ENCODE results near the gene PLEKHG4B. TPM values are rescaled to one million over a fixed set of nuclear protein-coding genes. Genes with fewer than 3 reads are reported as not detected.

Gene PLEKHG4B
- total RNA-seq, 4 donors from 2014 or later: 0.18 to 2.5 (median 0.19) TPM; not detected in 1

DNA sequence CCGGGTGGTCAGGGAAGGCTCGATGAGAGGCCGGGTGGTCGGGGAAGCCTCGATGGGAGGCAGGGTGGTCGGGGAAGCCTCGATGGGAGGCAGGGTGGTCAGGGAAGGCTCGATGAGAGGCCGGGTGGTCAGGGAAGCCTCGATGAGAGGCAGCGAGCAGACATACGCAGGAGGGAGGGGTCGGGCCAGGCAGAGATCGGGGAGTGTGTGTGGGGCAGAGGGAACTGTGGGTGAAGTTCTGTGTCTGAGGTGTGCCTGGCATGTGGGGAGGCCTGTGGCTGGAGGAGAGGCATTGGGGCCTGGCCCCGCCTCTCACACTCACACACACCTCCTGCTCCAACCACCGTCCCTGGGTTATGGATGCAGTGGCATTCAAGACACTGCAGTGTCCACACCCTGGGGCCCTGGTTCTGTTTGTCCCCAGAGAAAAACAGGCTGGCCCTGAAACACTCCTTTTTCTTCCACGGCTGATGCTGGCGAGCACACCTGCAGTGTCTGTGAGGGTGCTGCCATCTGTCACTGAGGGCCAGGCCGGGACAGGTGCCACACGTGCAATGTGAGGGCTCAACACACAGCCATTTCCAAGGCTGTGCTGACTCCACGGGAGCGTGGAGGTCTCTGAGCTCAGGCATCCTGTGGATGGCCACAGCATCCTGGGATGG is 6.5 kb upstream of the PLEKHG4B start:
- H3K36me3 ChIP-seq: no peaks in the 10 kb centered on the region
- TF ChIP-seq, protein P1, sequence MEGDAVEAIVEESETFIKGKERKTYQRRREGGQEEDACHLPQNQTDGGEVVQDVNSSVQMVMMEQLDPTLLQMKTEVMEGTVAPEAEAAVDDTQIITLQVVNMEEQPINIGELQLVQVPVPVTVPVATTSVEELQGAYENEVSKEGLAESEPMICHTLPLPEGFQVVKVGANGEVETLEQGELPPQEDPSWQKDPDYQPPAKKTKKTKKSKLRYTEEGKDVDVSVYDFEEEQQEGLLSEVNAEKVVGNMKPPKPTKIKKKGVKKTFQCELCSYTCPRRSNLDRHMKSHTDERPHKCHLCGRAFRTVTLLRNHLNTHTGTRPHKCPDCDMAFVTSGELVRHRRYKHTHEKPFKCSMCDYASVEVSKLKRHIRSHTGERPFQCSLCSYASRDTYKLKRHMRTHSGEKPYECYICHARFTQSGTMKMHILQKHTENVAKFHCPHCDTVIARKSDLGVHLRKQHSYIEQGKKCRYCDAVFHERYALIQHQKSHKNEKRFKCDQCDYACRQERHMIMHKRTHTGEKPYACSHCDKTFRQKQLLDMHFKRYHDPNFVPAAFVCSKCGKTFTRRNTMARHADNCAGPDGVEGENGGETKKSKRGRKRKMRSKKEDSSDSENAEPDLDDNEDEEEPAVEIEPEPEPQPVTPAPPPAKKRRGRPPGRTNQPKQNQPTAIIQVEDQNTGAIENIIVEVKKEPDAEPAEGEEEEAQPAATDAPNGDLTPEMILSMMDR (IDR thresholded peaks at IDR 0.05): no peak
- TF ChIP-seq POLR2A (IDR thresholded peaks at IDR 0.05): no peak
- no peak overlapping the region for H3K27ac ChIP-seq
- H3K9me3 ChIP-seq: no peaks in the 10 kb centered on the region
- no peak for DNase-seq
- H3K27me3 ChIP-seq: no peaks in the 10 kb centered on the region
- no peak overlapping the region for H3K4me3 ChIP-seq
- no peaks in the 10 kb centered on the region for H3K4me1 ChIP-seq

DNA sequence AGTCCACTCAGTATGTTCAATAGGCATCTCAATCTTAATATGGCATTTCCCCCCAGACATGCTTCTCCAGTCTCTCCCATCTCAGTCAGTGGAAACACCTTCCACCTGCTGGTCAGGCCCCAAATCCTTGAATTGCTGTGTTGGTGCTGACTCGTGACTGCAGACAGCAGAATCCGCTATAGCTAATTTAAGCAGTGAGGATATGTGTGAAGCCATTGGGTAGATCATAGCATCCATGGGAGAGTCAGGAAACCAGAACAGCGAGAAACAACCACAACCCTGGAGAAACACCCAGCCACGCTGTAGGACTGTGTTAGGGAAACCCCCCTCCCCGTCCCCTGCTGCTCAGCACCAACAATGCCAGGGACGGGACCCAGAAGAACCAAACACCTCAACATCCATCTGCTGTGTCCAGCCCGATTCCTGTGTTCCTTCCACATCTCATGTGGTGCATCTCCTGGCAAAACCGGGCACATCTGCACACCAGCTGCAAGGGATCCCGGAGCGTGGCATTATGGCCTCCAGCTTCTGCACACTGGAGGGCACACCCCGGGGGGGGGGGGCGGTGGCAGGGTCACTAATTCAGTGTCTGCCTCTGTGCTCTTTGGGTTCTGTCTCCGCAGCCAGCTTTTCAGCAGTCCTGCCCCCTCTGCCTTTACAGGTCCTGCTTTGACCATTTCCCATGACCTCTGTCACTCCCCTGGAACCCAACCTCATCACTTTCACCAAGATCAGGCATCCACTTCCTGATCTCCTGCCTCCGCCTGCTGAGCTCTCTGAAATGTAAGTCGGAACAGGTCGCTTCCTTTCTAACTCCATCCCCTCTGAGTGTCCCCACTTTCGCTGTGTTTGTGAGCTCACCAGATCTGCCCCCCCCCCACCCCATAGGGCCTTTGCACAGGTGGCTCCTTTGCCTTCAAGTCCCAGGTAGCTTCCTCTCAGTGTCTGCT is 2.4 kb upstream of the PLEKHG4B start:
- no peak for DNase-seq
- Histone ChIP-seq H3K9me3 (no peaks in the 10 kb centered on the region), H3K36me3 (no peaks in the 10 kb centered on the region), H3K27ac (no peak overlapping the region), H3K4me3 (no peak overlapping the region), H3K4me1 (no peaks in the 10 kb centered on the region), H3K27me3 (peaks cover 0 to 16% of the 10 kb centered on the region in 2 donors)
- TF ChIP-seq, protein P1 (IDR thresholded peaks at IDR 0.05): no peak
- no peak for TF ChIP-seq POLR2A (IDR thresholded peaks at IDR 0.05)

DNA sequence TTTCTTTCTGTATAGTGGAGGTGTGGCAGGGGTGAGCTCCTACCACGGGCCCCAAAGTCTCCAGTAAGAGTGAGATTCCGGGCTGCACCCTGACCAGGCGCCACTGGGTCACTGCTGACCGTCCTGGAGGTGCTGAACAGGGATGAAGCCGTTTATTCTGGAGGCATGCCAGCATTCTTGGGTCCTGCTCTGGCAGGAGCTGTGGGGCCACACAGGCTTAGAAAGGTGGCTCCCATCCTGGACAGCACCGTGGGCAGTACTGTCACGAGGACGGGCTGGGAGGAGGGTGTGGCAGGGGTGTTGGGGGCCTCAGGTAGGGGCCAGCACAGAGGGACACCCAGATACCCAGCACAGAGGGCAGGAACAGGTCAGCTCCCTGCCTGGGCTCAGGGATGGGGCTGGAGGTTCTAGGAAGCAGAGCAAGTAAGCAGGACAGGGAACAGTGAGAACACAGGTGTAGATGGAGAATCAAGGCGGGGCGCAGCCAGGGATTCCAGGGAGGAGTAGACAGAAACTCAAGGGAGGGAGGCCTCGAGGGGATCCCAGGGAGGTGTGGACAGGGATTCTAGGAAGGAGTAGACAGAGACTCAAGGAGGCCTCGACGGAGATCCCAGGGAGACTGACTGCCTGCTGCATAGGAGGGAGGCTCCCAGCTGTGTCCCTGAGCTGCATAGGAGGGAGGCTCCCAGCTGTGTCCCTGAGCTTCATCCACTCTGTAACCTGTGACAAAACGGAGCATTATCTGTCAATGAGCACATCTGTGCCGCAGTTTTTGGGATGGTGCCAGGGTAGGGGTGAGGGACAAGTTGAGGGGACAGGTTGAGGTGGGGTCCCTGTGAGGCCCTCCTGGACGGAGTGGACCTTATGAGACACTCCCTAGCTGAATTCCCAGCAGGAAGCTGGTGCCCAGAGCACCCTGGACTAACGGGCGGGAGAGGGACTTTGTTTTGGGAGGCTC is 1.1 kb upstream of the PLEKHG4B start:
- TF ChIP-seq POLR2A (IDR thresholded peaks at IDR 0.05): no peak
- TF ChIP-seq, protein P1 (IDR thresholded peaks at IDR 0.05): no peak
- Histone ChIP-seq H3K4me1 (no peaks in the 10 kb centered on the region), H3K27me3 (peaks cover 0 to 16% of the 10 kb centered on the region in 2 donors), H3K36me3 (no peaks in the 10 kb centered on the region), H3K4me3 (no peak overlapping the region), H3K27ac (no peak overlapping the region), H3K9me3 (no peaks in the 10 kb centered on the region)
- DNase-seq: no peak

DNA sequence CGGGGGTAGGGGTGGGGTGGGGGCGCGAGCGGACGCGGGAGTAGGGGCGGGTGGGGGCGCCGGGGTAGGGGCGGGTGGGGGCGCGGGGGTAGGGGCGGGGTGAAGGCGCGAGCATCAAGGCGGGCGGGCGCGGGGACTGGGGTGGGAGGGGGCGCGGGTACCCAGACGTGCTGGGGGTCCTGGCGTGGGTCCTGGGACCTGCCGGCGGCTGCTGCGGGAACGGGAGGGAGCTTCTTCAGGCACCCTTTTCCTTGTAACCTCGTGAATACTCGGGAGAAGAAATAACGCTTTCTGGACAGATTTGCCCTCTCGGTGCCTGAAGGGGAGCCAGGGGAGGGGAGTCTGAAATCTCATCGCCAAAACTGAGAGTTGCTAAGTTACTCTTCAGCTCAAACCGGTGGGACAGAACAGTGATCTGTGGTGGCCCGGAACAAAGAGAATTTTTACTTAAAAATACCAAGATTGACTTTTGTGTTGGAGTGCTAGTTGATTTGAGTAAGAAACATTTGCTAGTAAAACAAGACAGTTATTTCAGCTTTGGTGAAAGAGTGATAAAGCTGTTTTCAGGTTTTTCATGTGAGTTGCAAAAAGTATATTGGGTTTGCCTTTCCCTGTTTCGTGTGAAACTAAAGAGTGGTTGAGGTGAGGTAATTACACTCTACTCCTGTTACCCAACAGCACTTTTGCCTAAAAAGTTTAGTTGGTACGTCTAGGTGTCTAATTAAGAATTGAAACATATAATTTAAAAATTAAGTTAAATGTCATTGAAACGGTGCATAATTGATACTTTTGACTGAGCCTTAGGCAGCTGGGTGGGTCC is 643 bp downstream of the PLEKHG4B start:
- H3K27me3 ChIP-seq: peaks cover 0 to 16% of the 10 kb centered on the region in 2 donors
- H3K4me3 ChIP-seq: no peak overlapping the region
- no peaks in the 10 kb centered on the region for H3K9me3 ChIP-seq
- no peaks in the 10 kb centered on the region for H3K36me3 ChIP-seq
- no peak for DNase-seq
- no peak overlapping the region for H3K27ac ChIP-seq
- H3K4me1 ChIP-seq: no peaks in the 10 kb centered on the region
- TF ChIP-seq, protein P1 (IDR thresholded peaks at IDR 0.05): no peak
- no peak for TF ChIP-seq POLR2A (IDR thresholded peaks at IDR 0.05)
